HepG2 (cell line): ENCODE measurements around the gene OSM.

Experiments
- CEBPG ChIP-seq: IDR thresholded peaks from 2 replicates; pipeline ENCODE4 v1.6.1; 2016
- EZH2 ChIP-seq: conservative IDR thresholded peaks from 2 replicates; pipeline ENCODE4 v1.6.1; 2012; ENCODE audit warnings: mild to moderate bottlenecking, low read depth, low read length, moderate library complexity
- ZNF24 ChIP-seq: fragments of 450-650 bp; IDR thresholded peaks from 2 replicates; pipeline ENCODE4 v1.6.1; 2017; ENCODE audit warnings: antibody characterized with exemption, mild to moderate bottlenecking
- ZNF256 ChIP-seq: sonication (generic); formaldehyde crosslinking; conservative IDR thresholded peaks from 2 replicates; pipeline ENCODE4 v1.4.0; 2020; ENCODE audit warnings: missing genetic modification reagents

- TF ChIP-seq CEBPG (CRISPR knock-in tag), result no peak
- no peak for TF ChIP-seq EZH2
- TF ChIP-seq ZNF256 (CRISPR knock-in tag), result no peak
- TF ChIP-seq ZNF24, result no peak
These were observed 47.1 kb upstream of the OSM start for GRCh38 chr22:30313527-30314363.
